ENCODE data around the gene GABBR1.

GABBR1 gene

DNA sequence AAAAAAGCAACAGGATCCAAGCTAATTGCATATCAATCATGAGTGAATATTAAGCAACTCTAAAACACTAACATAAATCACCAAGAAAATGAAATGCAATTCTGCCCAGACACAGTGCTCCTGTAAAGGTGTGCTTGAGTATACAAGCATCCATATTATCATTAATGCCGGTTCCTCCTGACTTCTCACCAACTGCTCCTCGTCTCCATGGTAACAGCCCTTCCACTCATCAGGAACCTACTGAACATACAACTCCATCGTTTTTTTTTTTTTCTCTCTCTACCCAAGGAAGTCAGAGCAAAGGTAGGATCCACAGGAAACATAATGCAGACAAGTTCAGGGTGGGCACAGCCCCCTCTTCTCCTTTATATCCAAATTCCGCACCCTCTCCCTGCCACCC, 12.4 kb downstream of the GABBR1 start:
- no peak for DNase-seq (ENCODE audit: low read depth)

DNA sequence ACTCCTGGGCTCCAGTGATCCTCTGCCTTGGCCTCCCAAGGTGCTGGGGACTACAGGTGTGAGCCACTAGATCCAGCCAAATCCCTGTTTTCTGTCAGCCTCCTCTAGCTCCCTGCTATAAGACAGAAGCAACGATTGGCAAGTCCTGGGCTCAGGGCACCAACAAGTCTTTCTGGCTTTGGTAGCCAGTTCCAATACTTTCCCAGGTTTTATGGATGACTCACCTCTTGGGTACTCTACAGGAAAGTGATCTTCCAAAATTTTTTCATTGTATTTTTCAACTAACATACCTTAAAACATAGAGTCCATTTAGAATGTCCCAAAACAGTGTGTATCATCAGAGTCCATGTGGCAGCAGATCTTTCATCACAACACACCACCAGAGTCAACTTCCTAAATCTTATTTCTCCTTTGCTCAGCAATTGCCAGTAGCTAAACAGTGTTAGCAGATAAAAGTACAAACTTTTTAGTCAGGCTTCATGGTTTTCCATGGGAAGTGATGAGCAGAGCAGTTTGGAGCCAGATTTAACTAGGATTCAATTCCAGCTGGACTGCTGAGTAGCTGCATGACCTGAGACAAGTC, 13.3 kb downstream of the GABBR1 start:
- DNase-seq (ENCODE audit: low read depth), result no peak

DNA sequence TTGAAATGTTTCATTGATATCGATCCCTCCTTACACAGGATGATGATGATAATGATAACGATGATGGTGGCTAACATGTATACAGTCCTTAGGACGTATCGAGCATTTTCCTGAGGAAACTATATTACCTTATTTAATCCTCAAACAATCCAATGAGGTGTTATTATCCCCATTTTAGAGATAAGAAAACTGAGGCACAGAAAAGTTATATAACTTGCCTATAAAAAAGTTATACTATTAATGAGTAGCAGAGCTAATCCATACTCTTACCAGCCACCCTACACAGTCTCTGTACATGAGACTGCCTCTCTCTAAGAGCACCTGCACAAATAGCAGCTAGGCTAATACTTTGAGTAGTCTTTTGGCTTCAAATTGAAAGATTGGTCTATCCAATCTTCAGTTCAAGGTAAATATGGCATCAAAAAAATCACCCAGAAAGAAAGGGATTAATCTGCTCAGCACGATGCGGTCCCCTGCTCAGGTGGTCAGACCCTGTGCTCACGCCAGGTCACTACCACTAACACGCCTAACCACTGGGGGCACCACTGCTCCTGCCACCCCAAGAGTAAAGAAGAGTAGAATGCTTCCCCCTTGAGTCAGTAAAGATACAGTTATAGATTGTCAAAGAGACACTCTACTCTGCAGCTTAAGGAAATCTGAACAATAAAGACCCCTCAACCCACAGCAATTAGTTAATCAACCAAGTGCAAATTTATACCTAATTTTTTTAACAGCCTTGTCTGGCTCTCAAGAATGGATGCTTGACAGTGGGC, 15.0 kb downstream of the GABBR1 start:
- no peak for DNase-seq (ENCODE audit: low read depth)

DNA sequence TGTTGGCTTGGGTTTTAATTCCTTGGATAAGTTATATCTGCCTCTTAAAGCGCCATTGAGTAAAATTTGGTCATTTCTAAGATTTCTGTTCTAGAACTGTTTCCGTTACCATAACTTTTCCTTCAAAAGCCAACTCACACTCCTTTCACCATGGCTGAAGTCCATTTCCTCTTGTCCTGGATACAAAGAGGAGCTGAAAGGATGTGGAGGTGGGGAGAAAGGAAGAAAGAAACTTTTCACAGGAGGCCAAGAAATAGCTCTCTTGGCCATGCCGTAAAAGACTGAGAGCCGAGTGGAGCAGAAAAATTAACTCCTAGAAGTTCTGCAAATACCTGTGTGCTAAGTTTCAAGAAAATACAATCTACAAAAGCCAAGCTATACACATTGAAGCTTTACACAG, 21.6 kb downstream of the GABBR1 start:
- DNase-seq (ENCODE audit: low read depth), result no peak

DNA sequence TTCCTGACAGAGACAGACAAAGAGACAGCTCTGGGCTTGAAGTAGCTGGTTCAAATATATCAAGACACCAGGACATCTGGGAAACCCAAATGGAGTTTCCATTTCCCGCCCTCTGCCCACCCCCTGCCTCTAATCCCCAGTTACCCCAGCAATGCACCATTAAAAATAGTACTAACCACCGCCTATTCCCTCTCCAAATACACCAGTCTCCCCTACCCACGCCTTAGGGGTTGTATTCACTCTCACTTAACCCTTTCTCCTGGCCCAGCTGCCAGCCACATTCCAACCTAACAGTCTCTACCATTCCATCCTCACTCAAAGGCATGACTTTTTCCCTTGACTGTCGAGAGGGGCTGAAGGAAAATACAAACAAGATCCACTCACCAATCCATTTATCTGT, 22.4 kb downstream of the GABBR1 start:
- DNase-seq (ENCODE audit: low read depth), result no peak

DNA sequence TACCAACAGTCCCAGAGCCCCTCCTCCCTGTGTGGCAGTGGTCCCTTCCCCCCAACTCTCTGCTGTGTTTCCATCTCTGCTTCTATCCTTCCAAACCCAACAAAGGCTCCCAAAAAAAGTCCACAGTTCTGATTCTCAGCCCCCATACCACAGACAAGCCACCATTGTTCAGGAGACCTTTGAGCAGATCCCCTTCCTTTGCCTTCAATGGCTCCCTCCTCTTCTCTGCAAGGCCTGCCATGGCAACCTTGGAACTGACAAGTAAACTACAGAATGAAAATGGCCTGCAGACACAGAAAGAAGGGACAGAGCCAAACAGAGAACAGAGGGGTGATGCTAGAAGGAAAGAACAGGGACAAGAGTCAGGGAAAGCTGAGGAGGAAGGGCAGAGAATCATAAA, 24.9 kb downstream of the GABBR1 start:
- DNase-seq (ENCODE audit: low read depth), result no peak

DNA sequence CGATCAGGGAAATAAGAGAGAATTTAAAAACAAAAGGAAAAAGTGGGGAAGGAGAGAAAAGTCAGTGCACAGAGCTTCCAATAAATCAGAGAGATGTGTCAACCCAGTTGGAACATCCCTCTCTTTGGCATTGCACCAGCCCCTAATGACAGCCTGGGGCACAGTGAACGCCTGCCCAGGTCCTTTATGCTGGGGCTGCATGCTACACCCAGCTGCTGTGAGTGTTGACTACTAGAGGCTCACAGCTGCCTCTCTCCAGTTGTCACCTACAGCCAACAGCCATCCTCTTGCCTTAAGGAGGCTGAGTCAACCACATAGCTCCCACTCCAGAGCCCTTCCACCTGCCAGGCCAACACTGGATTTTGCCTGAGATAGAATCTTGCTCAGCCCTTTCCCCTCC, 29.1 kb downstream of the GABBR1 start:
- no peak for DNase-seq (ENCODE audit: low read depth)

DNA sequence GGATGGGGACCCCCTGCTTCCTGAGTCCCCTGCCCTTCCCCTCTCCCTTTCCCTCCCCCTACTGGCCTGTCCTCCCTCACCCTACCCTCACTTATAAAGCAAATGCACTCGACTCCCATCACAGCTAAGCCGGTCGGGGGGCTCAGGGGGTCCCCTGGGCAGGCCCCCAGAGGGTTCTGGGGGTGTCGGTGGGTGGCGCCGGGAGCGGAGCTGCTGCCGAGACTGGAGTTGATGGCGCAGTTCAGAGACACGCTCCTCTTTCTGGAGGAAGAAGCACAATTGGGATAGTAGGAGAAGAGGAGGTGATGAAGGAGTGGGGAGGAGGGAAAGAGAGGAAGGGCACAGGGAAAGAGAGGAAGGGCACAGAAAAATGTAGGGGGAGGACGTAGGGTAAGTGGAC, 29.5 kb downstream of the GABBR1 start:
- DNase-seq (ENCODE audit: low read depth), result no peak

DNA sequence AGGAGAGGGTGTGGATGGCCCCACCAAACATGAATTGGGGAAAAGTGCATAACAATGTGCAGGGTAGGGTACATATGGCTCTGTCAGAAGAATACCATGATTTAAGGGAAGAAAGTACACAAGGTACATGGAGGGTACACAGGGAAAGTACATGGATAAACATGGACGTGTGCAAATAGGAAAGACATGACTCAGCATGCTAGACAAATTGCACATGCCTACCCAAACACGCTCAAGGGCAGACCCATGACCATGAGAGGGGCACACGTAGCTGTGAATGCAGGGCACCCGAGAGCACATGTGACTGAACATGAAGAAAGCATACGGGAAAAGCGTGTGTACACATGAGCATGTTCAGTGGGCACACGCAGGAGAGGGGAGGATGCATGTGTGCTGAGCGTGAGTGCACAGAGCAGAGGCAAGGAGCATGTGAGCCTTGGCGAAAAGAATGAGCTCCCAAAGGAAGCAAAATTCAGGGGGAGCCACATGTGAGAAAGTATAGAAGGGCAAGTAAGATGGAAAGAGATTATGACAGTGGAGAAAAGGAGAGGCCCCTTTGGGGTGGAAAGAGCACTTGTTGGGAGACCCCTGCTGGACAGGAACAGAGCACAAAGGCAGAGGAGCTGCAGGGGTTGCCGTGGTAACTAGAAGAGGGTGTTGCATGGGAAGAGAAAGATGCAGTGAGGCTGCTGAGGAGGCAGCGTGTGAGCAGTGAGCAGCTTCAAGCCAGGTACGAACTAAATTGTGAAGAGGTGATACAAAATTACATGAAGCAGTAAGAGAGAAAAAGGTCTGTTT, 30.2 kb downstream of the GABBR1 start:
- peak; percentile 36 for DNase-seq (ENCODE audit: low read depth)

DNA sequence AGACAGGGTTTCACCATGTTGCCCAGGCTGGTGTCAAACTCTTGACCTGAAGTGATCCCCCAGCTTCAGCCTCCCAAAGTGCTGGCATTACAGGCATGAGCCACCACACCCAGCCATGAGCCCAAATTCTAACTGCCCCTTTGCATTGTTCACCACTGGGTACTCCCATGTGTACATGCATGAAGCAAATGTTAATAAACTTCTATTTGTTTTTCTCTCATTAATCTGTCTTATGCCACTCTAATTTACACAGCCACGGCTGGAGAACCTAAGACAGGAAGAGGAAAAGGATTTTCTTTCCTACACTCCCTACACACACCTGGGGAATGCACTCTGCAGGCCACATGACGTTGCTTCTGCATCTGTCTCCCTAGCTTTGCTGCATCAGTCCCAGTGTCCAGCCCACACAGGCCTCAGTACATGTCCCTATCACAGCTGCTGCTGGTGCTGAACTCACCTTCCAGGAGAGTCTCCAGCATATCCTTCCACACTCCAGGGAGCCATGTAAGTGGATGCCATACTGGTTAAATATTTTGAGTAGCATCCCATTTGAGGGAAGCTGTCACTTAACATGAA, 34.7 kb downstream of the GABBR1 start:
- DNase-seq (ENCODE audit: low read depth), result no peak

DNA sequence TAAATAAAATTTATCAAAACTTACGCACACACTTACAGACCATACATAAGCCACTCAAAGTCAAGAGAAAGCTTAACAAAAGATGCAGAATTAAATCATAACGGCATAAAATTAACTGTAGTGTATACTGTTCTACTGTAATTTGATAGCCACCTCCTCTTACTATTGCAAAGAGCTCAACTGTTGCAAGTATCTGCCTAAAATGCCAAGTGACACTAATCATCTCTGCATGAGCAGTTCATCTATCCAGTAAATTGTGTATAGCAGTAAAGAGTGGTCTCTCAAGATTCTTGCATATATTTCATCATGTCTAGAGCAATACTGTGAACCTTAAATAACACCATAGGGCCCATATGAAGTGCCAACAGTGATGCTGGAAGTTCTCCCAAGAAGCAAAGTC, 35.8 kb downstream of the GABBR1 start:
- no peak for DNase-seq (ENCODE audit: low read depth)

DNA sequence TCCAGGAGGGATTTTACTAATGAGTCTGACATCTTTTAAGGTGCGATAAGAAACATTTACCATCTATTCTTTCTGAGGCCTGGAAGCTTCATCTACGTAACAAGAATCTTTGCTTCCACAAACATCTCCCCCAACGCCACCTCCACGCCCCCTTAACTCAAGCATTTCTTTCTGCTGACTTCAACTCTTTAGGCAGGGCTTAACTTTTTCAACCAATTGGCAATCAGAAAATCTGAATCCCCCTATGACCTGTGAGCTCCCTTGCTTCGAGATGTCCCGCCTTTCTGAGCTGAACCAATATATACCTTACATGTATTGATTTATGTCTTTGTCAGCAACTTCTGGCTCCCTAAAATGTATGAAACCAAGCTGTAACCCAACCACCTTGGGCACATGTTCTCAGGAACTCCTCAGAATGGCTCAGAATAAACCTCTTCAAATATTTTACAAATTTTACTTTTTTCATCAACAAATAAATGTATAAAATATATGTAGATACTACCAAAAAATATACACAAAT, 36.5 kb downstream of the GABBR1 start:
- no peak for DNase-seq (ENCODE audit: low read depth)

DNA sequence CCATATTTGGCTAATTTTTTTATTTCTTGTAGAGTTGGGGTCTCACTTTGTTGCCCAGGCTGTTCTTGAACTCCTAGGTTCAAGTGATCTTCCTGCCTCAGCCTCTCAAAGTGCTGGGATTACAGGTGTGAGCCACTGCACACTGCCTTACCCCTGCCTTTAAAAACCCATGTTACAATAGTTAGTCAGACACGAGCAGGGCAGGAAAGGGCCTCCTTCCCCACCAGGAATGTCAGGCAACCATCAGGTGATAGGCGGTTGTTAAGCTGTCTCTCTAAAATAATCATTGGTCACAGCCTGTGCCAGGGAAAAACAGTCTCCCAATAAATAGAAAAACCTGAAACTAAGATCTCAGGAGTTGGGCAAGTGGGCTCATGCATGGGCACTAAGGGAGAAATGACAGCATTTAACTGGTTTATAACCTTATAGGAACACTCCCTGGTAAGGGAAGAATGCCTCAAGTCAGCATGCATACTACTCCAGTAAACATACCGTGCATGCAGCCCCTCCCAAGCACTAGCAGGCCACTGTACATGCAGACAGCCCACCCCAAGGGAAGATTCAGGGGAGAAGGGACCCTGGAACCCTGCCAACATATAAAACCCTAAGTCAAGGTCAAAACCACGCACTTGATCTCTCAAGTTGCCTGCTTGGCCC, 39.7 kb downstream of the GABBR1 start:
- no peak for DNase-seq (ENCODE audit: low read depth)

DNA sequence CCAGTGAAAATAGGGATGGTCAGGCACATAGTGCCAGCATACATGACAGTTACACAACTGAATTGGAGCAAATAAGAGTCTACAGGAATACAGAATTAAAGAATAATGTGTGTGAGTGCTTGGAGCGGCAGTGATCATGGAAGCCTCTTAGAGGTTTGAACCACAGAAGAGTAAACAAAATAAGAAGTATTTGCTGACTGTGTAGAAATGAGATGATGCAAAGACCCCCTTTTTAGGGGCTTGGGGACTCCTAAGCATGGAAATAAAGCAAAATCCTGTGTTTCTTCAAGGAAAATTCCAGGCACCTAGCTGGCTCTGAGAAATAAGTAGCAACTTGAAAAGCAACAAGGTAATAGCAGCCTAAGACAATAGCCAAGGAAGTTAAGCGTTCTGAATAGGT, 41.3 kb downstream of the GABBR1 start:
- no peak for DNase-seq (ENCODE audit: low read depth)

DNA sequence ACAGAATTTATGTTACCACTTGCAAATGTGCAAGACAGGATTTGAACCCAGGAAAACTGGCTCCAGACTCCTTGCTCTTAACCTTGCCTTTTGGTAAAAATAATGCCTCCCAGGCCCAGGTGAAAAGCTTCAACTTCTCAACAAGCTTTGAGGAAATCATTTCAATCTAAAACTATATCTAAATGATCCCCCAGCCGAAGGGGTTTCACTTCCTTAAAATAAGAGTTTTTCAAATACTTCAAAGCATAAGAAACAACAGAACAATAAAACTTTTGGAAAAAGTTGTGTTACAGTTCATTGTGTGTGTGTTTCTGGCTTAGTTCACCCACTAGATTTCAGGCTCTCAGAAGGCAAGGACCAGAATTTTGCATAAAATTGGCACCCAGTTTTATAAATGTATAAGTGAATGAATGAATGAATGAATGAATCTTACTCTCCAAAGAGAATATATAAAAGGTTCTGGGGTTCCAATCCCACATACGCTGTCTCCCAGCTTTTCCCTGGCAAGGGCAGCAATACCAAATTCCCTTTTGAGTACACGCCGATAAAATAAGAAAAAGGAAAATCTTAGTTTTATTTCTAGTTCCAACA, 42.7 kb downstream of the GABBR1 start:
- DNase-seq (ENCODE audit: low read depth), result no peak

DNA sequence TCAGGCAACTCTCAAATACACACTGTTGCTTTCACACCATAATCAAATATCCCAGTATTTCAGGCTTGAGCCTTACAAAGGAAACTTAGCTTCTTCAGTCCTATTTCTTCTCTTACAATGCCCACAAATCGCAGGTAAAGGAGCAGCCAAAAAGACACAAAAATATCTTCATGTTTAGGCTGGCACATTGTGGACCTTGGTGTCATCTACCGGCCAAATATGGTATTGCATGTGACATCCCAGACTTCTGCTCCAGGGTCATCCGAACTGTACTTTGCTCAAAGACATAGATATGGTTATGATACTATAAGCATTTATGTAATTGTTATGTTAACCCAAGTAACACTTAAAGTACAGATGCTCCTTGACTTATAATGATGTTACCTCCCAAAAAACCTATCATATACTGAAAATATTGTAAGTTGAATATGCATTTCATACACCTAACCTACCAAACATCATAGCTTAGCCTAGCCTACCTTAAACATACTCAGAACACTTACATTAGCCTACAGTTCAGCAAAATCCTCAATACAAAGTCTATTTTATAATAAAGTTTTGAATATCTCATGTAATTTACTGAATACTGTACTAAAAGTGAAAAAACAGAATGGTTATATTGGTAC, 43.4 kb downstream of the GABBR1 start:
- DNase-seq (ENCODE audit: low read depth), result peak; percentile 30

DNA sequence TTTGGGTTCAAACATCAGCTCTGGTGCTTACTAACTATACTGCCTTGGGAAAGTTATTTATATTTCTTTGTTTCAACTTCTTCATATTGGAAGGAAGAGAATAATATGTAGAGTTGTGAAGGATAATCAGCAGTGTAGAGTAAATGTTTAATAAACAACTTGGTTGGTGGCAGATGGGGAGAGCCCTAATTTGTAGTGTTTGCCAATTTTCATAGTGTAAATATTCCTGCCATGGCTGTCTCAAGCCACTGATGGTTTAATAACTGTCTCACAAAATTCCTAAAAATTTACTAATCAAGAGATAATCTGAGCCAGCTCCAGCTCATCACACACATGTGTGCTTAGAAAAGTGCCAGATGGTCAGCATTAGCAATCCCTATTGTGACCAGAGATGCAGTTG, 48.2 kb downstream of the GABBR1 start, which contains the start of gene OR2H2:
Gene OR2H2 (plus strand): TSS at position 301 of the 400 bp plus-strand sequence. CDS start 2,824 bp downstream, outside the sequence.
- DNase-seq (ENCODE audit: low read depth), result no peak

DNA sequence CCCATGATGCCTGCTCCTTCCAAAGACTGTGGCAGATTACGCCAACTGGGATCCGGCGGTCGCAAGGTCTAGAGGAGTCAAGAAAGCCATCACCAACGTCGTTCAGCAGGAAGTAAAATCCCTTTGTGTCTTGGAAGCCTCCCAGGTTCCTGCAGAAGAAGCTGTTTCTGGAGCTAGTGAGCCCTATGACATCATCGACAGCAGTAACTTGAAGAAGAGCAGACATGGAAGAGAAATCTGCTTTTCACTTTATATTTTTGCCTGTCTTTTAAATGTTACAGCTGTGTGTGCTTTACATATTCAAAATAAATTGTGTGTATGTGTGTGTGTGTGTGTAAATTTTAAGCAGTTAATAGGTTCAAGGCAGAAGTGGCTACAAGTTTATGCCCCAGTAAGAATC, 55.4 kb downstream of the GABBR1 start:
- no peak for DNase-seq (ENCODE audit: low read depth)

DNA sequence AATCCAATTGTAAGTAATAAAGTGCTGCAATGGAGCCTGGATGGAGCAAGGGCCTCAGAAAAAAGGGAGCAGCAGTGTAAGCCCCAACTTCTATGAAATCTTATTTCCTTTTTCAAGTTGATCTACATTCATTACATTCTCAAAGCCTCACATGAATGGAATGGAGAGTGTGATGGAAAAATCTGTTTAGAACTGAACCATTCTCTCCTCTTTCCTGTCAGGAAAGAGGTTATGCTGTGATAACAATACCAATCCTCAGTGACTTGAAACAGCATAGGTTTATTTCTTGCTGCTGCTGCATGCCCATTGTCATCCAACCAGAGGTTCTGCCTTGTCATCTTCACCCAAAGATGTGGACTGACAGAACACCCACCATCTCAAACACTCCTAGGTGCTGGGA, 56.9 kb downstream of the GABBR1 start:
- DNase-seq (ENCODE audit: low read depth), result no peak

DNA sequence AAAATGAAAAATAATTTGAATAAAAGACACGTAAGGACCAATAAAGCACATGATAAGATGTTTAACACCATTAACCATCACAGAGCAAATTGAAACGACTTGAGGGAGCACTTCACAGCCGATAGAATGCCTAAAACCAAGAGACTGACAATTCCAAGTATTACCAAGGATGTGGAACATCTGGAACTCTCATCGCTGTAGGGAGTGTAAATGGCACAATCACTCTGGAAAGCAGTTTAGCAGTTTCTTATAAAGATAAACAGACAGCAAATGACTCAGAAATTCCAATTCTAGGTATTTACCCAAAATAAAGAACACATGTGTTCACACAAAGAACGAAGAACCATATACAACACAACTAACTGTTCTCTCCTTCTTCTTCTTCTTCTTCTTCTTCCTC, 65.0 kb downstream of the GABBR1 start:
- no peak for DNase-seq (ENCODE audit: low read depth)

DNA sequence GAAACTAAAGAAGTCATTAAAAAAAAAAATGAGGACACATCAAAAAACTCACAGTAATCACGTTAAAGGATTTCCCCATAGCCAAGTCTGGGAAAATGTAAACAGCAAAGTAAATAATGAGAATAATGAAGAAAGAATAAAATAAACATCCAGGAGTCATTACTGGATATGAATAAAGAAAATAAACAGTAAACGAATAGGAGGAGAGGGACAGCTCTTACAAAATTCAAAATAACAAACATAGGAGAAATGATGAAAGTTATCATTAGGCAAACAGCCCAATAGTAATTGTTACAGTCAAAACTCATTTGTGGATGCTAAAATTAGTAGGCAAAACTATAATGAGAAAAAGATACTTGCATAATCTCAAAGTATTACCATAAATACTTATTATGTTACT, 65.4 kb downstream of the GABBR1 start:
- no peak for DNase-seq (ENCODE audit: low read depth)

All from amniotic epithelial cell (primary cell).